Osteoblast (primary cell): ENCODE results near the gene UST. TPM values are rescaled to one million over a fixed set of nuclear protein-coding genes. Genes with fewer than 3 reads are reported as not detected.
"Not testable (repeated sequence)": the region's sequence is repeated elsewhere in the genome, so short reads cannot be mapped to it uniquely, and the experiment has no call there.

Experiments used
- DNase-seq: peaks from one replicate; pipeline ENCODE4 v3.0.0; 2011; ENCODE audit warnings: low spot score, mixed read lengths; ENCODE audit not compliant: insufficient read length; ENCODE audit errors: missing footprints
- H2AFZ ChIP-seq: 2 replicates; pipeline ENCODE4 v1.6.0; 2011; ENCODE audit warnings: mild to moderate bottlenecking, low read length
- H3K27ac ChIP-seq: 2 replicates; pipeline ENCODE4 v1.5.1; 2011; ENCODE audit warnings: mild to moderate bottlenecking, low read depth, low read length, moderate library complexity
- H3K27me3 ChIP-seq: 2 replicates; pipeline ENCODE4 v1.6.0; 2012; ENCODE audit warnings: mild to moderate bottlenecking, control low read depth, inconsistent platforms, low read length, moderate library complexity; ENCODE audit not compliant: insufficient read depth
- H3K36me3 ChIP-seq: 2 replicates; pipeline ENCODE4 v1.5.1; 2011; ENCODE audit warnings: mild to moderate bottlenecking, low read length, control low read depth, moderate library complexity; ENCODE audit not compliant: insufficient read depth
- H3K4me1 ChIP-seq: 2 replicates; pipeline ENCODE4 v1.5.1; 2011; ENCODE audit warnings: mild to moderate bottlenecking, low read length, control low read depth, moderate library complexity; ENCODE audit not compliant: insufficient read depth
- H3K4me2 ChIP-seq: 2 replicates; pipeline ENCODE4 v1.6.0; 2011; ENCODE audit warnings: mild to moderate bottlenecking, low read length; ENCODE audit not compliant: insufficient read depth
- H3K4me3 ChIP-seq: fragments of 200-600 bp; sonication (generic); 3 replicates; pipeline ENCODE4 v1.5.1; 2012; ENCODE audit warnings: mild to moderate bottlenecking, low read length, inconsistent platforms; ENCODE audit not compliant: insufficient read depth
- H3K79me2 ChIP-seq: 2 replicates; pipeline ENCODE4 v1.6.0; 2012; ENCODE audit warnings: mild to moderate bottlenecking, low read length, control low read depth, inconsistent platforms; ENCODE audit not compliant: insufficient read depth
- H3K9me3 ChIP-seq: 2 replicates; pipeline ENCODE4 v1.5.1; 2011; ENCODE audit warnings: low read depth, low read length, control low read depth
- H4K20me1 ChIP-seq: 2 replicates; pipeline ENCODE4 v1.6.0; 2012; ENCODE audit warnings: mild to moderate bottlenecking, low read length, control low read depth; ENCODE audit not compliant: insufficient read depth
- CTCF ChIP-seq: IDR thresholded peaks from 2 replicates; pipeline ENCODE4 v1.5.1; 2011; ENCODE audit warnings: mild to moderate bottlenecking, low read depth, low read length, moderate library complexity; ENCODE audit errors: extremely low read depth
- total RNA-seq: library from RNA; depleted of rRNA; stranded (reverse); fragments of >200 nt; gene quantifications from 2 replicates; pipeline ENCODE4 v1.2.3, GENCODE V29; 2012

Gene UST
- total RNA-seq, 1 donor: 18.1 TPM

- no peaks in the 10 kb centered on the region for H3K27me3 ChIP-seq
- H3K4me1 ChIP-seq: peaks cover 29% of the 10 kb centered on the region
- peaks cover 39% of the 10 kb centered on the region for H3K79me2 ChIP-seq
- peak overlapping the region; percentile 91 for H3K4me2 ChIP-seq
- peaks cover 20% of the 10 kb centered on the region for H4K20me1 ChIP-seq
- peak overlapping the region; percentile 11 for H2AFZ ChIP-seq
- DNase-seq: no peak
- peak overlapping the region; percentile 63 for H3K4me3 ChIP-seq
- TF ChIP-seq CTCF: no peak
- no peaks in the 10 kb centered on the region for H3K36me3 ChIP-seq
- H3K27ac ChIP-seq: peak overlapping the region; percentile 94
- no peaks in the 10 kb centered on the region for H3K9me3 ChIP-seq
Measured at GRCh38 chr6:148761527-148762011, 14.7 kb downstream of the UST start.

- TF ChIP-seq CTCF: no peak
- Histone ChIP-seq H3K4me1 (peaks cover 29% of the 10 kb centered on the region), H3K27ac (no peak overlapping the region)
Measured at GRCh38 chr6:148762231-148762630, 15.4 kb downstream of the UST start.

GRCh38 chr6:148764259-148765020 is 17.6 kb downstream of the UST start:
- not testable (repeated sequence) for H3K36me3 ChIP-seq, H3K9me3 ChIP-seq, H3K4me3 ChIP-seq, H2AFZ ChIP-seq, H3K4me2 ChIP-seq, H3K27ac ChIP-seq, DNase-seq, H3K27me3 ChIP-seq
- Histone ChIP-seq H4K20me1 (peaks cover 20% of the 10 kb centered on the region), H3K4me1 (peaks cover 22% of the 10 kb centered on the region), H3K79me2 (peaks cover 39% of the 10 kb centered on the region)

More at GRCh38 chr6:148762231-148762630, 15.4 kb downstream of the UST start:
- Histone ChIP-seq H3K79me2 (peaks cover 44% of the 10 kb centered on the region), H4K20me1 (peaks cover 20% of the 10 kb centered on the region), H3K27me3 (no peaks in the 10 kb centered on the region), H3K36me3 (no peaks in the 10 kb centered on the region), H3K4me2 (peak overlapping the region; percentile 91), H3K4me3 (no peak overlapping the region), H3K9me3 (no peaks in the 10 kb centered on the region), H2AFZ (no peak overlapping the region)
- no peak for DNase-seq

- Histone ChIP-seq H3K79me2 (peaks cover 47% of the 10 kb centered on the region), H4K20me1 (peaks cover 20% of the 10 kb centered on the region)
Measured at GRCh38 chr6:148765898-148766808, 19.3 kb downstream of the UST start.

More at GRCh38 chr6:148765898-148766808, 19.3 kb downstream of the UST start:
- H3K4me2 ChIP-seq: no peak overlapping the region
- DNase-seq: no peak
- H3K36me3 ChIP-seq: no peaks in the 10 kb centered on the region
- H3K4me1 ChIP-seq: peaks cover 11% of the 10 kb centered on the region
- no peak overlapping the region for H3K27ac ChIP-seq
- no peaks in the 10 kb centered on the region for H3K27me3 ChIP-seq
- no peaks in the 10 kb centered on the region for H3K9me3 ChIP-seq
- H3K4me3 ChIP-seq: no peak overlapping the region
- TF ChIP-seq CTCF: no peak
- no peak overlapping the region for H2AFZ ChIP-seq
